Aorta (tissue), 5 donors: ENCODE measurements around the gene SIRPB1. TPM values are rescaled to one million over a fixed set of nuclear protein-coding genes. Genes with fewer than 3 reads are reported as not detected.
"Not testable (repeated sequence)": the region's sequence is repeated elsewhere in the genome, so short reads cannot be mapped to it uniquely, and the experiment has no call there.

Experiments
- ATAC-seq: fragments of 200-7000 bp; cut with Tn5 transposase; one replicate; pipeline ENCODE4 v1.9.1; 2022; ENCODE audit warnings: moderate library complexity; ENCODE audit not compliant: low FRiP score
- DNase-seq, 2 donors: peaks; one replicate each; pipeline ENCODE4 v3.0.0-alpha.2; 2020
- H3K27ac ChIP-seq, 2 donors: one replicate each; pipeline ENCODE4 v1.5.1; 2013; ENCODE audit warnings: low read length in 2 of 2, mild to moderate bottlenecking in 2 of 2, moderate library complexity in 2 of 2, control low read depth in 1 of 2, inconsistent platforms in 1 of 2, low read depth in 1 of 2
- H3K27me3 ChIP-seq, 2 donors: one replicate each; pipeline ENCODE4 v1.6.1; 2013; ENCODE audit warnings: control low read depth in 1 of 2, low read length in 1 of 2, mild to moderate bottlenecking in 1 of 2, moderate library complexity in 1 of 2; ENCODE audit not compliant: insufficient read depth in 2 of 2, control insufficient read depth in 1 of 2
- H3K36me3 ChIP-seq, 2 donors: one replicate each; pipeline ENCODE4 v1.6.1; 2013; ENCODE audit warnings: control low read depth in 1 of 2, low read length in 1 of 2, mild to moderate bottlenecking in 1 of 2; ENCODE audit not compliant: insufficient read depth in 2 of 2, control insufficient read depth in 1 of 2
- H3K4me1 ChIP-seq, 2 donors: one replicate each; pipeline ENCODE4 v1.6.1; 2013; ENCODE audit warnings: low read length in 2 of 2, control low read depth in 1 of 2, mild to moderate bottlenecking in 1 of 2, moderate library complexity in 1 of 2; ENCODE audit not compliant: insufficient read depth in 2 of 2, control insufficient read depth in 1 of 2
- H3K4me3 ChIP-seq, 2 donors: one replicate each; pipeline ENCODE4 v1.5.1; 2013; ENCODE audit warnings: low read length in 2 of 2, control low read depth in 1 of 2, mild to moderate bottlenecking in 1 of 2
- H3K9me3 ChIP-seq: one replicate; pipeline ENCODE4 v1.6.1; 2013; ENCODE audit warnings: mild to moderate bottlenecking, low read length; ENCODE audit not compliant: control insufficient read depth
- WGBS, 2 donors: extraction: QIAGEN DNeasy Blood & Tissue Kit; methylation state at CpG; one replicate each; pipeline ENCODE4 v1.1.7; 2013; 5-methylcytosine and 5-hydroxymethylcytosine counted together
- intact Hi-C, 2 donors: fragments of 100-400 bp; cut with DNase I; formaldehyde crosslinking; loops; one replicate each; pipeline versions ENCODE4 v1.14.2 to v1.15.0; 2022
- polyA plus RNA-seq, 2 donors: library from polyadenylated mRNA; stranded (reverse); fragments of 200-250 nt; gene quantifications; one replicate each; pipeline ENCODE4 v1.2.3, GENCODE V29; 2013
- total RNA-seq, 2 donors: library from RNA; stranded (reverse); fragmentation: NEBNext Ultra II Directional; extraction: Animal tissue kit (Norgen Biotek cat#: 25700); gene quantifications; one replicate each; pipeline ENCODE4 v1.2.1, GENCODE V29; 2021
- donor health status: healthy with polysubstance abuse.
- donor health status: Bipolar disorder and iron deficiency.
- donor health status: DM: no; HTN: no; CAD: no.
- donor health status: DM: no; HTN: no; CAD: no.
- donor health status: DM: yes; HTN: yes; CAD: no.

SIRPB1 gene
- total and polyA plus RNA-seq, 4 donors = 0.36 to 3.1 (median 1.7) TPM

DNA sequence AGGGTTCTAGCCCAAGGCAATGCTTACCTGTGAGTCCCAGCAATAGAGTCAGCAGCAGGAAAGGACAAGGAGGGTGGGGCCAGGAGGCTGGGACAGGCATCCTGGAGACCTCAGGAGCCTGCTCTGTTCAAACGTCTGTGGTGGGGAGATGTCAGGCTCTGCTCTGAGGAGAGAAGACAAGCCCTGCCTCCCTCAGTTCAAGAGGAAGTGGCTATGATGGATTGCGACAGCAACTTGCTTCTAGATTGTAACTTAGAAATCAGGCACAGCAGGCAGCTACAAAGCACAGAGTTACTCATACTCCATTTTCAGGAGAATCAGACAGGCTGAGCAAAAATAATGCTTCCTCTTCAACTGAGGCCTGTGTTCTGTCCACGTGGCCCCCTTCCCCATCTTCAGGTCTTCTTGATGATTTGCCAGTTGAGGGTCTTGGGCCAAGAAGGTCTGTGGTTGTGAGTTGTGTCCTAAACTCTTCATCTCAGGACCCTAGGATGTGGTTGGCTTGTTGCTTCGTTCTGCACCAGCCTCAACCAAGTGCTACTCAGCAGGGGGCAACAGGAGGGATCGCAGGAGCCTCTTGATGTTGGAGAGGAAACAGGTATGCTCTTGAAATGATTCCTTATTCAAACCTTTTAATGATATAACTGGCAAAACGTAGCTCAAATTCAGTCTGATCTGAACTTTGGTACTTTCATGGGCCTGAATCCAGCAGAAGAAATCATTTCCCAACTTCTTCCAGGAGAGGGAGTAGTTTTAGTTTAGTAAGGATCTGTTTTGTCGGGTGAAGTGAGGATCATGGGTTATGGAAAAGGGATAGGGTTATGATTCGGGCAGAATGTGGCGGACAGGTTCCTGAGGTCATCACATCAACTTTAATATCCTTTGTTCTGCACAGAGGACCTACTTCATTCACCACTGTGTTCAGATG, 31.0 kb downstream of the SIRPB1 start:
- H3K4me1 ChIP-seq = no peaks in the 10 kb centered on the region
- 43% methylated on average over 9 of the region's 9 CpGs; no CpG with 5 or more reads in 1 of the 2 donors for WGBS, 2 donors
- no peaks in the 10 kb centered on the region for H3K27me3 ChIP-seq
- H3K27ac ChIP-seq = no peak overlapping the region
- DNase-seq (no peak), ATAC-seq (no peak)
- no peaks in the 10 kb centered on the region for H3K36me3 ChIP-seq
- H3K4me3 ChIP-seq = no peak overlapping the region
- no peaks in the 10 kb centered on the region for H3K9me3 ChIP-seq
- intact Hi-C loops = no loop called here

DNA sequence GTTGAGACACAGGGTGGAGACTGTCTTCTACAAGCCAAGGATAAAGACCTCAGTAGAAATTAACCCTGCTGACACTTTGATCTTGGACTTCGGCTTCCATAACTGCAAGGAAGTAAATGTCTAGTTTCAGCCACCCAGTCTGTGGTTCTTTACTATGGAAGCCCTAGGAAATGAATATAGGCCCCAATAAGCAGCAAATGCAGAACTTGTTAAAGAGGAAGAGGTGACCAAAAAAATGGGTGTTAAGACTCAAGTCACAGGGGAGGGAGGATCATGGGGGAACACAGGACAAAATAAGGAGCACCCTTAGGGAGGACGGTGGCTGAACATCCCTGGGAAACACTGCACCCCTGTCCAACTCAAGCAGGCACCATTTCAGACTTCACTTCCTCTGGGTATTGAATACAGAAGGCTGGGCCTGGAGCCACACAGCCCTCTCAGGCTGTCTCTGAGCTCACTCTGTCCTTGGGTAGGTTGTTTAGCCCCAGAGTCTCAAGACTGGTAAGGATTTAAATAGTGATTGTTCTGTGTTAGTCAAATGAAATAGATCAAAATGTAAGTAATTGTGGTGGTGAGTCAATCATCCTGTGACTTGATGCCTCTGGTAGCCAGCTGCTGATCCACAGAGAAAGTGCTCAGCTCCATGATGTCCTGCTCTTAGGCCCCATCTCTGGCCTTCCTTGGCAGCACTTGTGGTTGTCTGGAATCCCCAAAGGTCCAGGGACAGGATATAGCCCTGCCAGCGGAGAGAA, 31.9 kb downstream of the SIRPB1 start:
- intact Hi-C loops = no loop called here
- 71% methylated on average over 3 of the region's 3 CpGs; no CpG with 5 or more reads in 1 of the 2 donors for WGBS, 2 donors
- H3K27me3 ChIP-seq = no peaks in the 10 kb centered on the region
- H3K4me3 ChIP-seq = no peak overlapping the region
- ATAC-seq = no peak
- DNase-seq = no peak
- no peaks in the 10 kb centered on the region for H3K4me1 ChIP-seq
- H3K36me3 ChIP-seq = no peaks in the 10 kb centered on the region
- H3K27ac ChIP-seq = no peak overlapping the region
- H3K9me3 ChIP-seq = no peaks in the 10 kb centered on the region

DNA sequence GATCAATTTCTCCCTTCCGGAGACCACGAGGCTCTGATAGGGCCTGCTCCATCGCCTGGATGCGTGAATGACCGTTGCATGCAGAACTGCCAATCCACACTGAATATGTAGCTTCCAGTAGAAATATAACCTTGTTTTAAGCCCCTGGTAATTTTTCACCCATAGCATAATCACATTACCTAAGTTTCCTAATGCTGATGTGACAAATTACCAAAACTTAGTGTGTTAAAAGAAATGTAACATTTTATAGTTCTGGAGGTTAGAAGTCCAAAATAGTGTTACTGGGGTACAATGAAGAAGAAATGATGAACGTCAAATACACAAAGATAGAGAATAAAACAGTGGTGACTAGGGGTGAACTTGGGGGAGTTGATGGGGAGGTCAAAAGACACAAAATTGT, 40.3 kb downstream of the SIRPB1 start:
- Histone ChIP-seq H3K27me3 (no peaks in the 10 kb centered on the region), H3K27ac (no peak overlapping the region), H3K36me3 (no peaks in the 10 kb centered on the region), H3K4me1 (no peaks in the 10 kb centered on the region), H3K4me3 (no peak overlapping the region), H3K9me3 (no peaks in the 10 kb centered on the region)
- 84 to 88% methylated on average over 6 of the region's 6 CpGs for WGBS, 2 donors
- intact Hi-C loops = no loop called here
- ATAC-seq = no peak
- no peak for DNase-seq

DNA sequence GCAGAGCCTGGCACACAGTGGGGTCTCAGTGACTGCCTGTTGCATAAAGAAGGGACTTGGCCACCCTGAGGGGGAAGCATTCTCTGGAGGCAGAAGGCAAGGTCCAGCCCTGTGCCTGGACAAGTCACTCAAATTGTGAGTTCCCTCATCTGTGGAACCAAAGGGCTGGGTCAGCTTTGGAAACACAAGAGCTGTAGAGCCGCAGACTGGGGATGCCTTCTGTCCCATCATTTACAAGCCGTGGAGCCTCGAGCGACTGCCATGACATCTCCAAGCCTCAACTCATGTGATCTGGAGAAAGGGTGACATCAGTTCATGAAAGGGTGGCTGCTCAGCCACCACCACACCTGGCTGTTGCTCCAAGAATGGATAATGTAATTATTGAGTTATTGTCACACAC, 41.9 kb downstream of the SIRPB1 start:
- DNase-seq (no peak), ATAC-seq (no peak)
- intact Hi-C loops = no loop called here
- no peak overlapping the region for H3K4me3 ChIP-seq
- no peak overlapping the region for H3K27ac ChIP-seq
- 87 to 93% methylated on average over 4 of the region's 4 CpGs for WGBS, 2 donors
- H3K9me3 ChIP-seq = no peaks in the 10 kb centered on the region
- no peaks in the 10 kb centered on the region for H3K27me3 ChIP-seq
- H3K36me3 ChIP-seq = no peaks in the 10 kb centered on the region
- no peaks in the 10 kb centered on the region for H3K4me1 ChIP-seq

DNA sequence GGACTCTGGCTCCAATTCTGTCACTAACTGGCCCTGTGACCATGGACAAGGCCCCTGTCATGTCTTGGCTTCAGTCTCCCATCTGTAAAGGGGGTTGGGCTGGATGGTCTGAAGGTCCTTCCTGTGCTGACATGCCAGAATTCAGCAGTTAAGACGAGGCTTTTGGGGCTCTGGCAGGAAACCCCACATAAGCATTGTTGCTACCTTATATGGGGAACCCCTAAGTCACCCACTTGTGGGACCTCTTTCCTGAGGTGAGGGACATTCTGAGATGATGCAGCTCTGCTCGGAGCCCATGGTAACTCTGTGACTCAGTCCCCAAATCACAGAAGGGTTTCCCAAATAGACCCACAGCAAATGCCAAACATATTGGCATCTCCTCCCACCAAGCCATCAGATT, 42.5 kb downstream of the SIRPB1 start:
- ATAC-seq, intact Hi-C loops: not testable (repeated sequence)

DNA sequence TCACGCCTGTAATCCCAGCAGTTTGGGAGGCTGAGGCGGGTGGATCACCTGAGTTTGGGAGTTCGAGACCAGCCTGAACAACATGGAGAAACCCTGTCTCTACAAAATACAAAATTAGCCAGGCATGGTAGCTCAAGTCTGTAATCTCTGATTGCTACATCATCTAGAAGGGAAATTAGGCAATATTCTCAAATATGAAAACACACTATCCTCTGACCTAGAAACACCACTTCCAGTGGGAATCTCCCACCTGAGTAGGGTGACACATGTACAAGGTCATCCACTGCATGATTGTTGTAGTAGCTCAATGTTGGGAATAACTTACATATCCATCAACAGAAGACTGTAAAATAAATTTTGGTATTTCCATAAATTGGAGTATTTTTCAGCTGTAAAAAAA, 43.2 kb downstream of the SIRPB1 start:
- H3K4me1 ChIP-seq = no peaks in the 10 kb centered on the region
- no peaks in the 10 kb centered on the region for H3K27me3 ChIP-seq
- H3K36me3 ChIP-seq = no peaks in the 10 kb centered on the region
- DNase-seq = no peak
- WGBS, 2 donors = 79 to 81% methylated on average over 3 of the region's 3 CpGs
- ATAC-seq = no peak
- H3K9me3 ChIP-seq = no peaks in the 10 kb centered on the region
- intact Hi-C loops = no loop called here
- H3K27ac ChIP-seq = no peak overlapping the region
- H3K4me3 ChIP-seq = no peak overlapping the region

More for the DNA sequence above, 42.5 kb downstream of the SIRPB1 start:
- not testable (repeated sequence) for H3K9me3 ChIP-seq, H3K27ac ChIP-seq, H3K36me3 ChIP-seq, DNase-seq, H3K27me3 ChIP-seq, H3K4me3 ChIP-seq, H3K4me1 ChIP-seq
- WGBS, 2 donors = 51 to 54% methylated on average over 2 of the region's 2 CpGs

DNA sequence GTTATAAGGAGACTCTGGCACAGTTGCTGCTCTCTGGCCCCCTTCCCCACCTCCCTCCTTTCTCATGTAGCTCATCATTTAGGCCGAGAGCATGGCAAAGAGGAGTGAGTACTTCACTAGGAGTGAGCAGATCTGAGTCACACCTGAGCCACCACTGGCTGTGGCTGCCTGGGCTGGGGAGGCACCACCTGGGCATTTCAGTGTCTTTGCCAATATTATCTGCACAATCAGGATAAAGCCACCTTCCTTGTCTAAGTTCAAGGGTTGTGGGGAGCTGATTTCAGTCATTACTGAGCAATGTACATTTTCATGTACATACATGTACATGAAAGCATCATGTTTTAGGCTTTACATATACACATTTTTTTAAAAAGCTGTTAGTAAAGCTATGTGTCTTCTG, 43.8 kb downstream of the SIRPB1 start:
- H3K9me3 ChIP-seq, H3K4me1 ChIP-seq, DNase-seq, ATAC-seq, H3K27me3 ChIP-seq, H3K36me3 ChIP-seq, H3K4me3 ChIP-seq, intact Hi-C loops, H3K27ac ChIP-seq: not testable (repeated sequence)
- WGBS, 2 donors = 83% methylated on average over 1 of the region's 1 CpG; no CpG with 5 or more reads in 1 of the 2 donors

DNA sequence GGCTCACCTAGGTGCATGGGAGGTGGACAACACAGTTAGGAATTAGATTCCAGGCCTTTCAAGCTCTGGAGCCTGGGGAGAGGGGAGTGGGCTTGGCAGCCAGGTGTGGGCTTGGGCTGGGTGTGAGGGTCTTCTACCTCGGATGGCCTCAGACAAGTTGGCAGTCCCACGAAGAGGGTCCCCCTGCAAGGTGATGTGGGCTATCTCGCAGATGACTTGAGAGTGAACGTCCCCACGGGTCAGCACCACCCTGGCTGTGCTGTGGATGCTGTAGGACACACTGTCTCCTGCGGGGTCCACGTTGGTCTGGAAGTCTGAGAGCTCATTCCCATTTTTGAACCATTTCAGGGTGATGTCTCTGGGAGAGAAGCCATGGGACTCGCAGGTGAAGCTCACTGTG, 48.2 kb downstream of the SIRPB1 start:
- H3K4me3 ChIP-seq, H3K27me3 ChIP-seq, H3K9me3 ChIP-seq, H3K4me1 ChIP-seq, H3K27ac ChIP-seq, H3K36me3 ChIP-seq, intact Hi-C loops, DNase-seq, ATAC-seq: not testable (repeated sequence)
- WGBS, 2 donors = 82 to 85% methylated on average over 8 of the region's 8 CpGs
